Duodenal mucosa (tissue), 2 donors: Measurements from ENCODE around the gene IL1F10.

Experiments
- H3K27ac ChIP-seq: one replicate; pipeline ENCODE4 v1.7.0; 2013; ENCODE audit warnings: low read depth, low read length
- H3K27me3 ChIP-seq, 2 donors: one replicate each; pipeline ENCODE4 v1.7.0; 2013; ENCODE audit warnings: low read length in 2 of 2, control low read depth in 1 of 2; ENCODE audit not compliant: insufficient read depth in 2 of 2, control insufficient read depth in 1 of 2
- H3K36me3 ChIP-seq, 2 donors: one replicate each; pipeline ENCODE4 v1.7.0; 2013; ENCODE audit warnings: low read length in 2 of 2, control low read depth in 1 of 2; ENCODE audit not compliant: insufficient read depth in 2 of 2, control insufficient read depth in 1 of 2
- H3K4me1 ChIP-seq, 2 donors: one replicate each; pipeline ENCODE4 v1.7.0; 2013; ENCODE audit warnings: low read length in 2 of 2, control low read depth in 1 of 2; ENCODE audit not compliant: insufficient read depth in 2 of 2, control insufficient read depth in 1 of 2
- H3K4me3 ChIP-seq, 2 donors: one replicate each; pipeline ENCODE4 v1.7.0; 2013; ENCODE audit warnings: low read length in 2 of 2, low read depth in 1 of 2
- H3K9ac ChIP-seq, 2 donors: one replicate each; pipeline ENCODE4 v1.7.0; 2013; ENCODE audit warnings: low read length in 2 of 2, low read depth in 1 of 2
- H3K9me3 ChIP-seq, 2 donors: one replicate each; pipeline ENCODE4 v1.7.0; 2013; ENCODE audit warnings: low read length in 2 of 2, control low read depth in 1 of 2; ENCODE audit not compliant: control insufficient read depth in 1 of 2

The IL1F10 gene

DNA sequence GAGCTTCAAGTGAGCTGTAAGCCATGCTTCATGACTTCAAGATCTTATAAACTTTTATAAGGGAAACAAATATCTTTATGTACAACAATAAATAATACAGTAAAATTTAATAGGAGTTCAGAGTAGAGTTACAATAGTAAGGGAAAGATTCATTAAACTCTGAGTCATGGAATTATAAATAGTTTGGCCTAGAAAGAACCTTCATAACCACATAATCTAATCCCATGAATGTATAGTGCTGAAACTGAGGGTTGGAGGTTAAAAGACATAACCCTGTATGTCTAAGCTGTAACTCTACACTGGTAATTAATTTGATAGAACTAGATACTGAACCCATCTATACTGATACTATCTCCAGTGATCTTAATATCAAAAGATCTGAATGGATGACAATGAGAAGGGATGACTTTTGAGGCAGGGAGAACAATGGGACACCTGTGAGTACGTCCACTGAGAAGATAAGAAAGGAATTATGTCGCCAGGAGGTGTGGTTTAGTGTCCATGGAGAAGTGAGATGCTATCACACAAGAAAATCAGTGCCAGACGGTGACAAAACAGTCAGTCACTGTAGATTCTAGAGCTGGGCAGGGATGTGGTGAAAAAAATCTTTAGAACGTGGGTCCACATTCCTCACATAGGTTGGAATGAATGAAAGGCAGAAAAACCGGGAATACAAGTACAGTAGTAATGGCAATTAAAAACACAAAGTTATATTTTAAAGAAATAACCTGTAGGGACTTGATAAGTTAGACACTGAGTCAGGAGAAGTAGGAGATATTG lies 1.1 kb downstream of the IL1F10 start:
- Histone ChIP-seq H3K4me3 (no peak overlapping the region), H3K4me1 (no peaks in the 10 kb centered on the region), H3K9ac (no peak overlapping the region), H3K27me3 (peaks cover 0 to 1% of the 10 kb centered on the region in 2 donors), H3K27ac (no peak overlapping the region), H3K36me3 (no peaks in the 10 kb centered on the region), H3K9me3 (no peaks in the 10 kb centered on the region)

DNA sequence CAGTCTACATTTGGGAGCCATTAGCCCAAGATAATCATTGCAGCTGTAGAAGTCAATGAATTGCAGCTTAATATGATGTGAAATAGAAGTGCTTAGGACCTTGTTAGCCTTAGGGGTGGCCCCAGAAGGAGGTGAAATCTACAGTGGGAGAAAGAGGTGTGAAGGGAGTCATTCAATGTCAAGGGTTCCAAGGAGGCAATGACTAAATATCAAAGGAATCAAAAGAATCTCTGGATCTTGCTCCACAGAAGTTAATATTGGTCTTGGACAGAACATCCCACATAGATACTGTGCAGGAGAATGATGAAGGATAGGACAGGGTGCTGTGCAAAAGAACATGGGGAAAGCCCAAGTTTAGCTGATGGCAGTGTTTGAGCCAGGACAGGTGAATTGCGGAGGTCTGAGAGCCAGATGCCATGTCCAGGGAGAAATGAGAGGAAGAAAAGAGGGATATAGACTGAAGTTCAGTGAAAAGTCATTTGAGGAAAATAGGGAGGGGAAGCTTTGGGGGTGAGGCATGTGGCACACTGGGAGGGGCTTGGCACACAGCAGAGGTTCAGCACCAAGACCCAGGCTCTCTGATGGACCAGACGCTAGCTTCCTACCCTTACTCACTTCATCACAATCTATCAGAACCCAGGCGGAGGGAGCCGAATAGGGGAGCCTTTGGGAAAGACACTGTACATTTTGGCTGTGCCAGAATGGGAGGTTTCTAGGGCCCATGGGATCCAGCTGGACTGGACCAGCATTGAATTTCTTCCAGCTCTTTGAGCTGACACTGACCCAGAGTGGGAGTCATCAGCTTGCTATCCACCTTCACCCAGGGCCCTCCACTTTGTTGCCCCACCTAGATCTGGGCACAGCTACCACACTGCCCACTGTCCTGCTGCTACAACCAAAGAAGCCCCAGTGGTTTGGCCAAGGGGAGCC lies 2.2 kb downstream of the IL1F10 start:
- H3K27me3 ChIP-seq: peaks cover 0 to 4% of the 10 kb centered on the region in 2 donors
- H3K27ac ChIP-seq: no peak overlapping the region
- no peak overlapping the region for H3K4me3 ChIP-seq
- H3K4me1 ChIP-seq: no peaks in the 10 kb centered on the region
- H3K9me3 ChIP-seq: no peaks in the 10 kb centered on the region
- H3K9ac ChIP-seq: no peak overlapping the region
- no peaks in the 10 kb centered on the region for H3K36me3 ChIP-seq

DNA sequence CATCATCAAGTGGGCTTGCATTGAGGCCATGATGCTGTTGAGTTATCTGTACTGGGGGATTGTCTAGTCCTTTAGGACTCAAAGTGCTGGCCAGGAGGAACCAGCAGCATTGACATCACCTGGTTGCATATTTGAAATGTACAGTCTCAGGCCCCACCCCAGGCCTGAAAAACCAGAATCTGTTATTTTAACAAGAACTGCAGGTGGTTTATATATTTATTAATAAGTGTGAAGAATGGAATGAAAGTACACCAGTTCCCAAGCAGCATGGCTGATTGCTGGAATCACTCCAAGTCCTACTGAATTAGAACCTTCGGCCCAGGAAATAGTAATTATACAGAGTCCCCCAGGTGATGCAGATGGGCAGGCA lies 2.8 kb downstream of the IL1F10 start:
- Histone ChIP-seq H3K27ac (no peak overlapping the region), H3K4me1 (peaks cover 0 to 5% of the 10 kb centered on the region in 2 donors), H3K36me3 (no peaks in the 10 kb centered on the region), H3K9ac (no peak overlapping the region), H3K27me3 (peaks cover 0 to 4% of the 10 kb centered on the region in 2 donors), H3K9me3 (no peaks in the 10 kb centered on the region), H3K4me3 (no peak overlapping the region)

DNA sequence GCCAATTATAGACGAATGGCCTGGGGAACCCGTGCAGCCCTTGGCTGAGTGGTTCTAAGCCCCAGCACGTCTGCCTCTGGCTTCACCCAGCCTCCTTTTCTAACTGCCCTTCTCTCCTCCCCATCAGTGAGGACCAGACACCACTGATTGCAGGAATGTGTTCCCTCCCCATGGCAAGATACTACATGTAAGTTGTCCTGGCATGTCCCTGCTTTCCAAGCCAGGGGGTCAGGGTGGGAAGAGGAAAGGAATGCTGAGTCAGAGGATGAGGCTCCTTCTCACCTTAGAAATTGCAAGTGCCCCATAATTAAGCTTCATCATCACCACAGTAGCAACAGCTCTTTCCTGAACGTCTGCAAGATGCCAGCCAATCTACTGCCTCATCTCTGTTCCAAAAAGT lies 4.8 kb downstream of the IL1F10 start:
- no peak overlapping the region for H3K27ac ChIP-seq
- no peak overlapping the region for H3K4me3 ChIP-seq
- H3K27me3 ChIP-seq: peaks cover 0 to 4% of the 10 kb centered on the region in 2 donors
- no peaks in the 10 kb centered on the region for H3K36me3 ChIP-seq
- H3K9me3 ChIP-seq: no peaks in the 10 kb centered on the region
- no peak overlapping the region for H3K9ac ChIP-seq
- peaks cover 7 to 19% of the 10 kb centered on the region in 2 donors for H3K4me1 ChIP-seq

DNA sequence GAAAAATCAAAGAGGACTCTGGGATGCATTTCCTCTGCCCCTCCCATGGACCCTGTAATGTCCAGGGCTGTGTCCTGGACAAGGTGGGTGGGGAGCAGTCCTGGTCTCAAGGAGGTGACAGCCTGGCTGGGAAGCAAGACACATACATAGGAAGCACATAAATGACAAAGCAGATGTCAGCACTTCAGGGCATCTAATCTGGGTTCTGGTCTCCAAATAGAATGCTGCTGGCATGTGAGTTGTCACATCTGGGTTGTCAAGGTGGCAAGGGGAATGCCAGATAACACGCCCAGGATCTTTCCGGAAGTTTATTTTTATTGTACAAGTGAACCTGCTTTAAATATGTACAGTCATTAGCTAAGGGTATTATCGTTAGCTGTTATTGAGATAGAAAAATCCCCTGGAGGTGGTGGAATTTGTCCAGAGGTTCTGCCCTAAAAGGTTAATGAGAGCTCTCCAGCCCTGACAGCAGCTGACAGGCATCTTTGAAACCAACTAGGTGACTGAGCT lies 5.6 kb downstream of the IL1F10 start:
- Histone ChIP-seq H3K9me3 (no peaks in the 10 kb centered on the region), H3K36me3 (no peaks in the 10 kb centered on the region), H3K4me3 (no peak overlapping the region), H3K27ac (no peak overlapping the region), H3K4me1 (peaks cover 13 to 27% of the 10 kb centered on the region in 2 donors), H3K27me3 (peaks cover 0 to 4% of the 10 kb centered on the region in 2 donors), H3K9ac (no peak overlapping the region)

DNA sequence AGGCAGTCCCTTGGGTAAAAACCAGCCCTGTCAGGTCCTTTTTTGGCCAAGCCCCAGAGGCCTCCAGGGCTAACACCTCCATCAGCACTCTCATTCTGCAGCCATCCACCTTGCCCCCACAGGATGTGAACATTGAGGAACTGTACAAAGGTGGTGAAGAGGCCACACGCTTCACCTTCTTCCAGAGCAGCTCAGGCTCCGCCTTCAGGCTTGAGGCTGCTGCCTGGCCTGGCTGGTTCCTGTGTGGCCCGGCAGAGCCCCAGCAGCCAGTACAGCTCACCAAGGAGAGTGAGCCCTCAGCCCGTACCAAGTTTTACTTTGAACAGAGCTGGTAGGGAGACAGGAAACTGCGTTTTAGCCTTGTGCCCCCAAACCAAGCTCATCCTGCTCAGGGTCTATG lies 7.3 kb downstream of the IL1F10 start:
- no peaks in the 10 kb centered on the region for H3K36me3 ChIP-seq
- H3K27me3 ChIP-seq: peaks cover 0 to 4% of the 10 kb centered on the region in 2 donors
- peaks cover 18 to 27% of the 10 kb centered on the region in 2 donors for H3K4me1 ChIP-seq
- no peak overlapping the region for H3K4me3 ChIP-seq
- no peaks in the 10 kb centered on the region for H3K9me3 ChIP-seq
- no peak overlapping the region for H3K9ac ChIP-seq
- H3K27ac ChIP-seq: no peak overlapping the region

DNA sequence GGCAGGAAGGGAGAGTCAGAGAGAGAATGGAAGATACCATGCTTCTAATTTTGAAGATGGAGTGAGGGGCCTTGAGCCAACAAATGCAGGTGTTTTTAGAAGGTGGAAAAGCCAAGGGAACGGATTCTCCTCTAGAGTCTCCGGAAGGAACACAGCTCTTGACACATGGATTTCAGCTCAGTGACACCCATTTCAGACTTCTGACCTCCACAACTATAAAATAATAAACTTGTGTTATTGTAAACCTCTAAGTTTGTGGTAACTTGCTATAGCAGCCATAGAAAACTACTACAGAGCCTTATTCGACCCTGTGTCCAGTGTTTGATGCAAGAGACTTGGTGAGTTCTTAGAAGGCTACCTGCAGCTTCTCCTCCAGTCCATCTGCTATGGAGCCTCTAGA lies 7.8 kb downstream of the IL1F10 start:
- Histone ChIP-seq H3K9ac (no peak overlapping the region), H3K27me3 (peaks cover 0 to 4% of the 10 kb centered on the region in 2 donors), H3K4me1 (peaks cover 18 to 27% of the 10 kb centered on the region in 2 donors), H3K9me3 (no peaks in the 10 kb centered on the region), H3K36me3 (no peaks in the 10 kb centered on the region), H3K27ac (no peak overlapping the region), H3K4me3 (no peak overlapping the region)

DNA sequence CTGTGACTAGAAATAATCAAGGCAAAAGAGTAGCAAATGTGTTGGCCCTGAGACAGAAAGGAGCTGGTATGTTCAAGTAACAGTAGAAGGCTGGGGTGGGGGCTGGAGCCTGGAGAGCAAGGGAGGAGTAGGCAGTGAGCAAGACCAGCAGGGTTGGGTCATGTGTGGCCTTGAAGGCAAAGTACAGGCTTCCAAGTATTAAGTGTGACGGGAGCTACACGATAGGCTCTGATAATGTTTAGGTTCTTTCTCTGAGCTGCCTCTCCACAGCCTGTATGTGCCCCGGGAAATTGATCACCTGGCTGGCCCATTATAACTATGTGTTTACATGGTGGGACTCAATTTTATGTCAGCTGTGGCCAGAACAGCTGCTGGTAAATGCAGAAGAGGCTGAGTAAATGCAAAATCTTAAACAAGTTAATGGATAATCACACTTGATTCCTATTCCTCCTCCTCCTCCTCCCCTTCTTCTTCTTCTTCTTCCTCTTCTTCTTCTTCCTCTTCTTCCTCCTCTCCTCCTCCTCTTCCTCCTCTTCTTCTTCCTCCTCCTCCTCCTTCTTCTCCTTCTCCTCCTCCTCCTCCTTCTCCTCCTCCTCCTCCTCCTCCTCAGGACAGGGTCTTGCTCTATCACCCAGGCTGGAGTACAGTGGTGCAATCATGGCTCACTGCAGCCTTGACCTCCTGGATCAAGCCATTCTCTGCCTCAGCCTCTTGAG lies 9.3 kb downstream of the IL1F10 start:
- H3K4me1 ChIP-seq: peaks cover 18 to 27% of the 10 kb centered on the region in 2 donors
- H3K9ac ChIP-seq: no peak overlapping the region
- H3K9me3 ChIP-seq: no peaks in the 10 kb centered on the region
- no peak overlapping the region for H3K27ac ChIP-seq
- H3K36me3 ChIP-seq: no peaks in the 10 kb centered on the region
- H3K27me3 ChIP-seq: peaks cover 0 to 4% of the 10 kb centered on the region in 2 donors
- H3K4me3 ChIP-seq: no peak overlapping the region

DNA sequence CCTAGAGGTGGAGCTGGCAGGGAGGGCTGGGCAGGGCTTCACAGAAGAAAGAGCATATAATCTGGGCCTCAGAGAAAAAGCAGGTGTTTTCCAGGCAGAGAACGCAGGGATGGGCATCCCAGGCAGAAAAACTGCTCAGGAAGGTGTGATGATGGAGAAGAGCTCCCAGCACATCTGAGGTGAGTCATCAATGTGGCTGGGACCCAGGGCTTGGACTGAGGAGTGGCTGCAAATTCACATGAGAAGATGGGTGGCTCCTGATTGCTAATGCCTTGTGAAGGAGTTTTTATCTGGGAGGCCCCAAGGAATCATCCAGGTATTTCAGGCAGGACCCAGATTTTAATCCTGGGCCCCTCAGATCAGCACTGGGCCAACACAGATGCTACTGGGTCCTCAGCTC lies 10.2 kb downstream of the IL1F10 start:
- Histone ChIP-seq H3K4me3 (no peak overlapping the region), H3K36me3 (no peaks in the 10 kb centered on the region), H3K4me1 (peaks cover 18 to 27% of the 10 kb centered on the region in 2 donors), H3K9ac (no peak overlapping the region), H3K9me3 (no peaks in the 10 kb centered on the region), H3K27me3 (peaks cover 0 to 4% of the 10 kb centered on the region in 2 donors), H3K27ac (no peak overlapping the region)
